Medulla oblongata (tissue), 1 donor: Measurements from ENCODE around the gene NUAK1.
A peak's percentile ranks its signal among the peaks of the same experiment; 100 is the strongest.

Source experiments
- DNase-seq: peaks from one replicate; pipeline ENCODE4 v3.0.0-alpha.2; 2015; ENCODE audit errors: extremely low spot score

Gene NUAK1

DNA sequence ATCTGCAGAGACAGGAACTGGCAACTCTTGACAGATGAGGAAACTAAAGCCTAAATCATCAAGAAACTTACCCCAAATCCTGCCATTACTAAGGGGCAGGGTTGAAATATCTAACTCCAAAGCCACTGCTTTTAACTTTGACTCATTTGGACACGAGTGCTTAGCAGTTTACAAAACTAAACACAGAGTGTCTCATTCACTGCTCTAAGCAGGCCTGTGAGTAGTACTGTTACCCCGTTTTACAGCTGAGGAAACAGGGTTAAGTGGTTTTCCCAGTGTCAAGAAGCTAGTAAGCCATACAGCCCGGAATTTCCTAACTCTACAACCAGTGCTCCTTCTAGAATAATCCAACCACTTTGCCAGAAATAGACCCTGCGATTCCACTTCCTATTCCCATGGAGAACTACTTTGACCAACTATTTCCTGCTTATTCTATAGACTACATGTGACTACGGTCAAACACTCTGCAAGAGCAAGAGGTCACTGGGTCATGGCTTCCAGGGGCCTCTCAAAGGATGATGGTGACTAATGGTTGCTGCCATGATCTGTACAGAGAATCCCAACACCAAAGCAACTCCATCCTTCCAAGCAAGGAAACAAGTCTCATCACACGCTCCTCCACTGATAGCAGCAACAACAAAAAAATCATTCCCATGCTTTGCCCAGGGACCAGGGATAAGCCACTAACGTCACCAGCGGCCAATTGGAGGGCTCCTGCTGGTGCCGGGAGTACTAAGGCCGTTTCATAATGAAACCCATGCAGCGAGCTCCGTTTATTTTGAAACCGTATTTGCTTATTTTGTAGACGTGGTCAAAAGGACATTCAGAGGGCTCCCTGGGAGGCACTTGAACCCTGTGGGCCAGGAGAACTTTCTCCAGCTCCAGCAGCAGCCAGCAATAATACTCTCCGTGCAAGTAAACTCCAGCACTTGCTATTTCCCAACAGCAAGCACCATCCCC lies 56.3 kb downstream of the NUAK1 start:
- DNase-seq: no peak

GRCh38 chr12:106081606-106082005 lies 57.1 kb downstream of the NUAK1 start:
- no peak for DNase-seq

DNA sequence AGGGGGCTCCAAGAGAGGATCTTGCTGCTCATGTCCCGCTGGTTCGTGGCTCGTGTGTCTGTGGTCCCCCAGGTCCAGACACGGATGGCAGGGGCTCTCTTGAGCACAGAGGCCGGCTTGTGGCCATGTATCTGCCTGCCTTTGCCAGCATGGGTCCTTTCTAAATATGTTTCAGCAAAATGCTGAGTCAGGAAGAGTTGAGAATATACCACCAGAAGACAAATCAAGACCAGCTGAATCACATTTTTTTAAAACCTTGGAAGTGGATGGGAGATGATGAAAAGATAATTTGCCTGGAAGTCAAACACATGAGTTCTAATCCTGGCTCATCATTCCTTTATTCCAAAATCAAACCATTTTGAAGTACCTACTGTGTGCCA lies 58.0 kb downstream of the NUAK1 start:
- DNase-seq: no peak

DNA sequence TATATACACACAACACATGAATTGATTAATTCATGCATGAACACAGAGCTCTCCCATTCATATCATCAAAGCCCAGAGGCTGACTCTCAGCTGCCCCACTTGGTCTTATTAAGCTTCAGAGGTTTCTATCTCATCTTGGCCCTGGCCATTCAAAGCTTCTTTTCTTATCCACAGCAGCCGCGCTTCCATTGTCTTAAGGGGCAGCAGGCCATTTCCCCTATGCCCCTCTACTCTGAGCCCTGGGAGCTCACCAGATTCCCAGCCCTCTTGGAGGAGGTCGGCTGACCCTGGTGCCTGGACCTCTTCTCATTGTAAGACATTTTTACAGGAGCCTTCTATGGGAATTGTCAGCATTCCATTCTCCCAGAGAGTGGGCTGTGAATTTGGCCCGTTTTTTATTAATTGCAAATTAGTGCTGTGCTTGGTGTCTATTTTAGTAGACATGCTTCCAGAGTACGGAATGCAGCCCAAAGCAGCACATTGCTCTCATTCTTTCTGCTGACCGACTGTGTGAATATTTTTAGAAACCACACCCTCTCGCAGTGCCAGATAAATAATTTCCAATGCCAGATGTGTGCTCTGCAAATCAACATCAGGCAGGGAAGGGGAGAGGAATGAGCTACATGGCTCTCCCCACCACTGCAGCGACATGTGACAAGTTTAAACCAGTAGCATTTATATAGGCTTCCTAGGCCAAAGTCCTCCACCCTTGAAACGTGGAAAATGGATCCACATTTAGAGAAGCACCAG lies 58.5 kb downstream of the NUAK1 start:
- no peak for DNase-seq

DNA sequence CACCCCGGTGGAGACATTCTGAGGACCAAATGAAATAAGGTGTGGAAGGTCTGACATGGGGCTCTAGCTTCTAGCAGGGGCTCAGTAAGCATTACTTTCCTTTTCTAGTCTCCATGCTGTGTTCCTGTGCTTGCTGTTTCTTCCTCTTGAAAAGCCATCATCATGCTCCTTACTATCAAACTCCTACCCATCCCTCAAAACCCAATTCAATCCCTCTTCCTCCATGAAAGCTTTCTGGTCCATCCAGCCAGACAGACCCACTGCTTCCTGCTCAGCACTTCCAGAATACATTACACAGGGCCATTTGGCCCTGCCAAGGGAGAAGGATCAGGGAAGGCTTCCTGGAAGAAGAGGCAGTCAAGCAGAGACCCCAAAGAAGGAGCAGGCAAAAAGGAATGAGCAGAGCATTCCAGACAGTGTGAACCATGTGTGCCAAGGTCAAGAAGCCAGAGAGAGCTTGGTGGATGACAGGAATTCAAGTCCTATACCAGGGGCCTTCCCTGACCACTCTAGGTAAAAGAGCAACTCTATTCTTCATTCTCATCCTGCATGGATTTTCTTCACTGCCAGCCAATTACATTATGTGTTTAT lies 59.5 kb downstream of the NUAK1 start:
- DNase-seq: no peak

DNA sequence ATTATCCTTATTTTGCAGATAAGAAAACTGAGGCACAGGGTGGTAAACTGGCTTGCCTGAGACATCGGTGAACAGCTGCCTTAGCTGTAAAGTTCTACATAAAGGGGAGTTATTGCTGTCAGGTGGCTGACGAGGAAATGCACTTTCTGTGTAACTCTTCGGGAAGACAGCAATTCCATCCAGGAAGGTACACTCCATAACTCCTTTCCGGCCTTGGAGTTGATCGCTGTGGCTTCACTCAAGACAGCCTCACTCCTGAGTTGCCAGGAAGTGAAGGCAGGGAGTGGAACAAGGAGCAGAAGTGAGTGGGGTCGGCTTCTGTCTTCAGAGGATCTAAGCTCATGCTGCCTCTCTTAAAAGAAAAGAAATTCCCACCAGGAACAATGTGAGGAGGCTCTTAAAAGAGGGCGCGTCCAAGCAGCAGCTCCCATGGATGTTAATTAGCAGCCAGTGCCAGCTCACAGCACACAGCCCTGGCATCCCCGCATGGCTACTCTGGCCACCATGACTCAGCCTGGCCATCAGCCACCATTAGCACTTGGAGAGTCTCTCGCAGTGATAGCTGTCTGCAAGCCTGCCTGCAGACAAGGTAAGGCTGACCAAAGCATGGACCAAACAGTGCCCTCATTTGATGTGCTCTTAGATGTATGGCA lies 60.3 kb downstream of the NUAK1 start:
- peak; percentile 84 for DNase-seq

DNA sequence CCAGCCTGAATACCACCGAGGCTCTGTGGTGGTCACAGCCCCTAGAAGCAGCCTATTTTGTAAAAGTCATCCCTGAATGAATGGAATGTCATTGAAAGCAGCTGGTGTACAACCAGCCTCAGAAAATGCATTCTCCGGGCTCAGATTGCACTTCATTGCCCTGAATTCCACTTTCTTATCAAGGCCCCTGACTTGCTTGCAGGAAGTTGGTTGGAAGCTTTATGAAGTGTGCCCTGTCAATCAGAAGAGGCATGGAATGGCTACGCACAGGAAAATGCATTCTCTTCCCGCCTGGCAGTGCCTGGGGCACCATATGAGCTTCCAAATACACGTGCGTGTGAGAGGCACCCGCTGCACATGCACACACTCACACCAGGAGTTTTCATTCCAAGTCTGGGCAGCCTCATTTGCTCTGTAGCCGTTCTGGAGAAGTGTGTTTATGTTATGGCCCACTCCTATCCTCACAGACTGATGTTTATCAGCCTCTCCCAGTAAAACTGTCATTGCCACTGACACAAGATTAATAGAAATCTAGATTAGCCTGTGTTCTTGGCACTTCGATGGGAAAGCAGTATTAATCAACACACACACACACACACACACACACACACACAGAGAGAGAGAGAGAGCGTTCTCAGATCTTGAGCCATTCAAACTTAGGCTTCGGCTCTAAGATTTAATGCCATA lies 63.9 kb downstream of the NUAK1 start:
- no peak for DNase-seq

DNA sequence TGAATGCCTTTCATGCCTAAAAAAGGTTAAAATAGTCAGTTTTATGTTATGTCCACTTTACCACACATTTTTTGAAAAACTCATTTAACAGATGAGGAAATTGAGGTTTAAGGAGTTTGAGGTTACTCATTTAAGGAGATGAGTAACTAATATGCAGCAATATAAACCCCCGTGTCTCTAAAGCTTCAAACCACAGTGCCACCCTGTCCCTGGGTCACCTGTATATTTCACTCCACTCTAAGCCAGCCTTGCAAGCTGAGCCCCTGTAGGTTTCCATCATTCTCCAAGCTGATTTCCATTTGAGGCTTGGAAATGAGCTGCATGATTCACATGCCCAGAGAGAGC lies 64.4 kb downstream of the NUAK1 start:
- no peak for DNase-seq

DNA sequence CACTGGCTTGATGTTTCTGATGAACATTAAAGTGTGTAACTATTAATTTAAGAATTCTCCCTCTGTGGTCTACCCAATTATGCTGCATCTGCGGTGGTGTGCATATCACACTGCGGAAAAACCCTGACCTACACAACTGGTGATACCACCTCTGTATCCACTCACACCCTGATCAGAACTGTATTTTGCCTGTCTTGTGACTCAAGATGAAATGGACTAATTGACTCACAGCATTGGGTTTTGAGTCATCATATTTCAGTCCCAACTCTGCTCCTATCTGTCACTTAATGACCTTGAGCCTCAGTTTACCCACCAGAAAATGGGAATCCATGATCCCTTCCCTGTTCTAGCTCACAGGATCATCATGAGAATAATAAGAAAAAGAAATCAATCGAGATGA lies 65.6 kb downstream of the NUAK1 start:
- DNase-seq: no peak

DNA sequence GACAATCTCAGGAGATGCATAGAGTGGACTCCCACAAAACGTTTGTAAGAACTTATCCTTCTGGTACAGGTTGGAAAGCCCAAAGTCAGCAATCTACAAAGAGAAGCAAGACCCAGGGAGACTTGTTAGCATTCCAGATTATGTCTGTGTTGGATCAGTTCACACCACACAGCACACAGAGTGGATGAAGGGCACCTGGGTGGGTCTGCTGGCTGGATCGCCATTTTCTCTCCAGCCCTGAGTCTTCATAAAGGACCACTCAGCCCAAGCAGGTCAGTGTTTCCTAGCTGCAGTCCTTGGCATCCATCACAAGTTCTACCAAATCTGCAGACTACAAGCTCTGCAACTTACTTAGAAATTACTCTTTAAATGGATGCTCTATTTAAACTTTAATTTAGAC lies 66.0 kb downstream of the NUAK1 start:
- no peak for DNase-seq

DNA sequence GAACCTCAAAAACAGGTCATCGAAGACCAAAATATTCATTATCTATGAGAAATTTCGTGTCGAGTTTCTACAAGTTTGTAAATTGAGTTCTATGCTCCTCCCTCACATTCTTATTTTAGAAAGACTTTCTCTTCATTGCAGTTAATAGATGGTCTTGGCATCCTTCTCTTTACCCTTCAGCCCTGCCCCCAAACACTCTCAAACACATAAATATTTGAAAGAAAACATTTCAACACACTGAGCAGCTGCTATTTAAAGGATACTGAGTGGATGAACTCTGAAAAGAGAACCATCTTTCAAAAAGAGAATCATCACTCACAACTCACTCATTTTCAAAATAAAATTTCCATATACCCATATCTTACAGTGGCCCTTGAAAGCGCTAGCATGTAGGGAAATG lies 67.1 kb downstream of the NUAK1 start:
- no peak for DNase-seq

DNA sequence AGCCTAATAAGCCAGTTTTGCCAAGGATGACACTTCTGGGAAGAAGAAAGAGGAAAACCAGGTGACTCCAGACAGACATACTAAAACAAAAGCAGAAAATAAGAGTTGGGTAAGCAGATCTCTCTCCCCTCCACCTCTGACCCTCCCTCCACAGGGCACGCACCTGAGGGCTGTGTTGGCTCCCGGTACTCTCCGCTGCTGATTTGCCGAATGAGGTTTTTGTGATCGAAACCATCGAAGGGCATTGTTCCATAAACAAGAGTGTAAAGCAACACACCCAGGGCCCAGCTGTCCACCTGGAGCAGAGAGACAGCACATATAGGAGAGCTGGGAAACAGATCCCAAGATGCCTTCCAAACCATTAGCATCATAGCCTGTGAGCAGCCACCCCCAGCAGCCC lies 68.1 kb downstream of the NUAK1 start:
- no peak for DNase-seq

DNA sequence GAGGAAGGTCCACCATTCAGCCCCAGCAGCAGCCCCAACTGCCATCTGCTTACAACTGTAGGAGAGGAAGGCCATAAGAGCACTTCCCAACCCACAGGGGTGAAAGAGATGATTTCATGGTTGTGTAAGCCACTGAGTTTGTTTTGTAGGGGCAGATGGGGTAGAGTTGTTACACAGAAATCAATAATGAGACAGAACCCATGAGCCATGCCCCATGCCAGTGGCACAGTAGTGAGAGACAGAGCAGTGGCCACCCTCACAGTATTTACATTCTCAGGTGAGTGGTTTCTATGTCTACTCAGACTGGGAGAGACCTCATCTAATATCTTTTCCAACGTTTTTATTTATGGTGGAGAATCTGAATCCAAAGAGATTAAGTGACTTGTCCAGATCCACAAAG lies 68.6 kb downstream of the NUAK1 start:
- DNase-seq: no peak

GRCh38 chr12:106068296-106068695 lies 70.5 kb downstream of the NUAK1 start:
- no peak for DNase-seq

DNA sequence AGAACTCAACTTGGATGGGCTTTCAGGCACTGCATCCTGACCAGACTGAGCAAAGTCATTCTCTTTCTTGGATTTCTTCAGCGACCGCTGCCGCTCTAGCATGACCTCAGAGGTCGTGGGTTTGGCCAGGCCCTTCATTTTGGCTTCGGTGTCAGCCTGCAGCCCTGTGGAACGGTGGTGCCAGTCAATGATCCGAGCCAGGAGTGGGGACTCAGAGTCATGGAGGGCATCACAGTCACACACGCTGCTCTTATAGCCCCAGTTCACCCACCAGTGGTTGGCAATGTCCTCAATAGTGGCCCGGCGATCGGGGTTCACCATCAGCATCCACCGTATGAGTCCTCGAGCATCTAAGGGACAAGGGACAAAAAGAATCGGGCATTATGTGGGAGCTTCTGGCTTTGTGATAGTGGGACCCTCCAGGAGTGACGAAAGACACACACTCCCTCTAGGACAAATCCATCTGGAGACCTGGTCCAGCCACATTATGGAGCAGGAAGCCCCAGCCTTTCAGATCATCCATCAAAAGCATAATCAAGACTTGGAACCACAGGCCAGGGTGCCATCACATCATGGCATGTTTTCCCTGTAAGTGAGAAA lies 71.0 kb downstream of the NUAK1 start:
- no peak for DNase-seq

DNA sequence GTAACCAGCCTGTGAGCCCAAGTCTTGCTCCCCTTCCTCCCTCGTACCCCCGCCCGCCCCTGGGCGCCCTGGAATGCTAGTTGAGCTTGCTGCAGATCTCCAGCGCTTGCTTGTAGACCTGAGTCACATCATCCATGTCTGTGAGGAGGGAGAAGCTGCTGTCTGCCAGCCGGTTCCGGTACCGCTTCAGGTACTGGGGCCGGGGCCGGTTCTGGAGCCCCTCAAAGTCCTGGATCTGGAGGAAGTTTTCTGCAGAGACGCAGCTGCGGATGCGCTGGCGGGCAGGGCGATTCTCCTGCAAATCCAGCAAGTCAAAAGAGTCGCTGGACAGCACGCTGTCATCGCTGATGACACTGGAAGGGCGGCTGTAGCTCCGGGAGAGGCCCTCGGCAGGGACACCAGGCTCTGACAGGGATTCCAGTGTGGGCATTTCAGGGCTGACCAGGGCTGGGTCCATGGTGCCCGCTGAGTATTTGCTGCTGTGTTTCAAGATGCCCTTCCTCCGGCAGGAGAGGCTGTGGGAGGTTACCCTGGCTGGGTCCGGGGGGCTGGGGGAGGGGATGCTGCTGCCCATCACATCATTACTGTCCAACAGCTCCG lies 71.9 kb downstream of the NUAK1 start:
- no peak for DNase-seq

DNA sequence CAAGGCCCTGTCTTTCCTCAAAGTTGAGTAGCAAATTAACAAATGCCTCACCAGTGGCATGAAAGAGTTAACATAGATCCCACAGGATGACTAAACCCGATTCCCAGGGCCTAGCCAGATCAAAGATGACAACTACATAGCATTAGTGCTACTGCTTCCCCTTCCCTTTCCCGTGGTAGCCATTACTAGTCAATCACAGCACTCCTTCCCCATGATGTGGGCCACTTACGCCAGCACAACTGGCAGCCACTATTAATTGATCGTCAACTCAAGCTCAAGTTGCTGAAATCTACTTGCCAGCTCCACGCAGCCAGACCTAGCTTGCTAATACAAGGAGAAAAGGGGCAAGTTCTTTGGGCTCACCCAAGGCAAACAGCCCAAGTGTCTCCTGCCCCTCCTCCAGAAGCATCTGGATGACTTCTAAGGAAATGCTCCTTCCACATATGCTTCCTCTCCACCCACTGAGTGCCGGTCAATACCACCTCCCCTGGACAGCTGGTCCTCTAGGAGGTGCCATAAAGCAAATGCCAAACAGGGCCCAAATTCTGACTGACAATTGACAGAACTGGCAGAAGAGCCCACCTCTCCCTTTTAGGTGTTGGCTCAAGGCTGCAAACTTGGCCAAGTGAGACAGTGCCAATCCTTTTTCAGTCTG lies 72.6 kb downstream of the NUAK1 start:
- DNase-seq: no peak

- DNase-seq: no peak
These were observed 73.2 kb downstream of the NUAK1 start for GRCh38 chr12:106065506-106065905.

DNA sequence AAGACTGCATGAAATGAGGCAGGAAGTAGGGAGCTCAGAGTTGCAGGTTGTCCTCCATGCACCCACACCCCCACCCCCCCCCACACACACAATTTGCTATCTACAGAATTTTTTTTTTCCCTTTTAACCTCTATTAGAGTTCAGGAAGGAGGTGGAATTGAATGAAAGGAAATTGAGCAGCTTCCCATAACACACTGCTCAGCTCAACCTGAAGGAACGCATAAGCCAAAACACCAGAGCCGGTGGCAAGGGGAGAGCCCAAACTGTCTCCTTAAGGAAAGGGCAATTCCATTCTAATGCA lies 74.1 kb downstream of the NUAK1 start:
- no peak for DNase-seq
